Bronchial epithelial cell (primary cell): Measurements from ENCODE around the gene APOD. TPM values are rescaled to one million over a fixed set of nuclear protein-coding genes. Genes with fewer than 3 reads are reported as not detected.

Source experiments
- DNase-seq: peaks from one replicate; pipeline ENCODE4 v3.0.0-alpha.2; 2010; ENCODE audit warnings: low read depth
- FAIRE-seq: peaks from 2 replicates; lab custom pipeline; 2011; peaks lifted over from hg19 to GRCh38; lab: Jason Lieb, UNC
- H3K27me3 ChIP-seq: 2 replicates; pipeline ENCODE4 v1.5.1; 2011; ENCODE audit warnings: low read length; ENCODE audit not compliant: control insufficient read depth, insufficient read depth
- H3K36me3 ChIP-seq: 2 replicates; pipeline ENCODE4 v1.5.1; 2011; ENCODE audit warnings: low read length; ENCODE audit not compliant: control insufficient read depth, insufficient read depth
- H3K4me3 ChIP-seq: 2 replicates; pipeline ENCODE4 v1.5.1; 2011; ENCODE audit warnings: mild to moderate bottlenecking, low read depth, low read length, control low read depth
- CTCF ChIP-seq: IDR thresholded peaks from 2 replicates; pipeline ENCODE4 v1.5.1; 2011; ENCODE audit warnings: mild to moderate bottlenecking, moderate library complexity, low read length, control low read depth, inconsistent platforms; ENCODE audit not compliant: insufficient read depth, severe bottlenecking
- total RNA-seq: library from RNA; depleted of rRNA; stranded (reverse); fragments of >200 nt; gene quantifications from 2 replicates; pipeline ENCODE4 v1.2.1, GENCODE V29; 2014

The APOD gene
- total RNA-seq, 1 donor from 2014 or later: 3.9 TPM

- H3K27me3 ChIP-seq: no peaks in the 10 kb centered on the region
- FAIRE-seq: no peak
- TF ChIP-seq CTCF: no peak
- no peak for DNase-seq
- H3K4me3 ChIP-seq: no peak overlapping the region
- H3K36me3 ChIP-seq: no peaks in the 10 kb centered on the region
Observed at GRCh38 chr3:195559723-195560409, 23.9 kb downstream of the APOD start.

- H3K27me3 ChIP-seq: no peaks in the 10 kb centered on the region
- DNase-seq (peak; percentile 72), FAIRE-seq (no peak)
- H3K36me3 ChIP-seq: no peaks in the 10 kb centered on the region
- TF ChIP-seq CTCF: peak; percentile 60
- H3K4me3 ChIP-seq: no peak overlapping the region
Observed at GRCh38 chr3:195558602-195559001, 25.1 kb downstream of the APOD start.

- Histone ChIP-seq H3K27me3 (no peaks in the 10 kb centered on the region), H3K4me3 (no peak overlapping the region), H3K36me3 (no peaks in the 10 kb centered on the region)
- no peak for TF ChIP-seq CTCF
- FAIRE-seq (no peak), DNase-seq (no peak)
Observed at GRCh38 chr3:195557322-195557721, 26.4 kb downstream of the APOD start.

GRCh38 chr3:195556390-195556789 lies 27.4 kb downstream of the APOD start:
- no peak for FAIRE-seq
- H3K4me3 ChIP-seq: no peak overlapping the region

GRCh38 chr3:195555110-195555509 lies 28.6 kb downstream of the APOD start:
- no peak for FAIRE-seq
- Histone ChIP-seq H3K4me3 (no peak overlapping the region), H3K27me3 (no peaks in the 10 kb centered on the region), H3K36me3 (no peaks in the 10 kb centered on the region)
- DNase-seq: no peak
- TF ChIP-seq CTCF: no peak

More at GRCh38 chr3:195556390-195556789, 27.4 kb downstream of the APOD start:
- no peaks in the 10 kb centered on the region for H3K27me3 ChIP-seq
- no peak for DNase-seq
- H3K36me3 ChIP-seq: no peaks in the 10 kb centered on the region
- peak; percentile 49 for TF ChIP-seq CTCF

- FAIRE-seq (no peak), DNase-seq (no peak)
- H3K36me3 ChIP-seq: no peaks in the 10 kb centered on the region
- no peak for TF ChIP-seq CTCF
- no peaks in the 10 kb centered on the region for H3K27me3 ChIP-seq
- no peak overlapping the region for H3K4me3 ChIP-seq
Observed at GRCh38 chr3:195554458-195554857, 29.3 kb downstream of the APOD start.
